ENCODE data around the gene RPE. TPM values are rescaled to one million over a fixed set of nuclear protein-coding genes. Genes with fewer than 3 reads are reported as not detected.

The RPE gene
- total RNA-seq: 61.9 TPM

GRCh38 chr2:210002158-210003157 is at the start of gene RPE:
RPE (plus strand) TSS chr2:210002638; CDS start chr2:210002662, 24 bp downstream.

Other genes starting within 250 kb of the RPE start
- 3.1 TPM for gene UNC80, start 230.8 kb upstream of the RPE start, total RNA-seq
- gene KANSL1L, start 168.8 kb downstream of the RPE start, total RNA-seq: 86.6 TPM
- gene ACADL, start 222.8 kb downstream of the RPE start, total RNA-seq: 16.1 TPM